ENCODE data around the gene PAGR1. TPM values are rescaled to one million over a fixed set of nuclear protein-coding genes. Genes with fewer than 3 reads are reported as not detected.

Gene PAGR1
- total RNA-seq, 1 experiment from 2014 or later: 32.0 TPM

DNA sequence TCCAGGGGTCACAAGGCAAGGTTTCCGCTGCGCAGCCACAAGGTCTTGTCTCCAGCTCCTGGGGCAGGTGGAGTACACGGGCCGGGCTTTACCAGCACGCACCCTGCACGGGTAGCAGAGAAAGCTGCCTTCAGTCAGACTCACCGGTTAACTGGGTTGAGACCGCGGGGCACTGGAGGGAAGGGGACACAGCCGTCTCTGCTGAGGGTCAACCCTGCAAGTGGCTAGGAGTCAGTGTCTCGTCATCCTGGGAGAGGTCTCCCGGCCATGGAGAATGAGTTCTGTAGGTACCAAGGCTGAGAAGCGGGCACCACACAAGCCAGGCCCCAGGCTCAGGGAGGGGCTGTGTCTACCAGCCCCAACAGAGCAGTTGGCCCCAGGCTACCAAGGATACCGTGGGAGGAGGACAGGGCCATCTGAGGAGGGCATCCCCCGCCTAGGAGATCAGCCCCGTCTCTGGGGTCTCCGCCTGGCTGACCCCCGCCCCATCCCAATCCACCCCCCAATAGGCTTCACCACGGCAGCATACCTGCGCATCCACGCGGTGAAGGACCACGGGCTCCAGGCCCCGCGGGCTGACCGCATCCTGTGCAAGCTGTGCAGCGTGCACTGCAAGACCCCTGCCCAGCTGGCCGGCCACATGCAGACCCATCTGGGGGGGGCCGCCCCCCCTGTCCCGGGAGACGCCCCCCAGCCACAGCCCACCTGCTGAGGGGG lies 6.8 kb upstream of the PAGR1 start:
- Mint-ChIP-seq H3K4me1 (ENCODE audit: low read depth, unreplicated experiment) (peaks cover 29% of the 10 kb centered on the region), H3K9me3 (ENCODE audit: low read depth, unreplicated experiment) (no peaks in the 10 kb centered on the region), H3K27me3 (ENCODE audit: unreplicated experiment) (peaks cover 26% of the 10 kb centered on the region), H3K4me3 (ENCODE audit: low read depth, unreplicated experiment) (peak overlapping the region; percentile 72), H3K36me3 (ENCODE audit: insufficient read depth, unreplicated experiment) (peaks cover 82% of the 10 kb centered on the region), H3K27ac (ENCODE audit: unreplicated experiment) (peak overlapping the region; percentile 96)
- DNase-seq: no peak
- CTCF ChIA-PET: interaction anchor here (0.8 kb wide), 1 partner anchor 135 kb away, joined by 4 read pairs; no protein-coding TSS in a partner anchor
- no TSS peak for BruUV-seq (replicated peaks)
- TF ChIP-seq, protein P1, sequence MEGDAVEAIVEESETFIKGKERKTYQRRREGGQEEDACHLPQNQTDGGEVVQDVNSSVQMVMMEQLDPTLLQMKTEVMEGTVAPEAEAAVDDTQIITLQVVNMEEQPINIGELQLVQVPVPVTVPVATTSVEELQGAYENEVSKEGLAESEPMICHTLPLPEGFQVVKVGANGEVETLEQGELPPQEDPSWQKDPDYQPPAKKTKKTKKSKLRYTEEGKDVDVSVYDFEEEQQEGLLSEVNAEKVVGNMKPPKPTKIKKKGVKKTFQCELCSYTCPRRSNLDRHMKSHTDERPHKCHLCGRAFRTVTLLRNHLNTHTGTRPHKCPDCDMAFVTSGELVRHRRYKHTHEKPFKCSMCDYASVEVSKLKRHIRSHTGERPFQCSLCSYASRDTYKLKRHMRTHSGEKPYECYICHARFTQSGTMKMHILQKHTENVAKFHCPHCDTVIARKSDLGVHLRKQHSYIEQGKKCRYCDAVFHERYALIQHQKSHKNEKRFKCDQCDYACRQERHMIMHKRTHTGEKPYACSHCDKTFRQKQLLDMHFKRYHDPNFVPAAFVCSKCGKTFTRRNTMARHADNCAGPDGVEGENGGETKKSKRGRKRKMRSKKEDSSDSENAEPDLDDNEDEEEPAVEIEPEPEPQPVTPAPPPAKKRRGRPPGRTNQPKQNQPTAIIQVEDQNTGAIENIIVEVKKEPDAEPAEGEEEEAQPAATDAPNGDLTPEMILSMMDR (IDR thresholded peaks at IDR 0.05; ENCODE audit: unreplicated experiment): no peak
- intact Hi-C loops (cut with micrococcal nuclease; ENCODE audit: unreplicated experiment): no loop called here

DNA sequence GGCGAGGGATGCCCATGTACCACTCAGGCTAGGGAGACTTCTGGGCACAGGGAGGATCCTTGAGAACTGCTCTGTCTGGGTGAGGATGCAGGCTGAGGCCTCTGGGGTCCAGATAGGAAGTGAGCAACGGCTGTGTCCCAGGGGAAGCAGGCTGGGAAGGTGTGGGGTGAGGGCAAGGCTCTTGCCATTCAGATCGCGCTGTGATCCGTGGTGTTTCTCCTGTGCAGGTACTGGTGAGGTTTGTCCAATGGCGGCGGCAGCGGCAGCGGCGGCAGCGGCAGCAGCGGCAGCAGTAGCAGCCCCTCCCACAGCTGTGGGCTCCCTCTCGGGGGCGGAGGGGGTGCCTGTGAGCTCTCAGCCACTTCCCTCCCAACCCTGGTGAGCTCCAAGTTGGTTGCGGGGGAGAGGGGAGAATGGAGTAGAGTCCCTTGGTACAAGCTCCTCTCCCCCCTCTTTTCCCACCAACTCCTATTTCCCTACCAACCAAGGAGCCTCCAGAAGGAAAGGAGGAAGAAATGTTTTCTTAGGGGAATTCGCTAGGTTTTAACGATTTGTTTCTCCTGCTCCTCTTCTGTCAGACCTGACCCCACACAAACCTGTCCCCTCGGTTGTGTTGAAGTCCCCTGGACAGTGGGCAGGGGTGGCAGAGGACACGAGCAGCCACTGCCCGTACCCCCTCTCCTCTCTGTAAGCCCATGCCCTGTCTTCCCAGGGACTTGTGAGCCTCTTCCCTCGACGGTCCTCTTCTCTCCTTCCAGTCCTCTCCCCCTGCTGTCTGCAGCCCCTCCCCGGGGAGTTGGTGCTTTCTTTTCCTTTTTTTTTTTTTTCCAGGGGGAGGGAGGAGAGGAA lies 5.9 kb upstream of the PAGR1 start:
- H3K27me3 Mint-ChIP-seq (ENCODE audit: unreplicated experiment): peaks cover 35% of the 10 kb centered on the region
- intact Hi-C loops (cut with micrococcal nuclease; ENCODE audit: unreplicated experiment): loop anchor here (10.0 kb wide), 1 partner anchor 105 kb away; no protein-coding TSS in a partner anchor
- H3K27ac Mint-ChIP-seq (ENCODE audit: unreplicated experiment): peak overlapping the region; percentile 28
- H3K36me3 Mint-ChIP-seq (ENCODE audit: insufficient read depth, unreplicated experiment): peaks cover 82% of the 10 kb centered on the region
- peaks cover 29% of the 10 kb centered on the region for H3K4me1 Mint-ChIP-seq (ENCODE audit: low read depth, unreplicated experiment)
- CTCF ChIA-PET: interaction anchor here (0.8 kb wide), 1 partner anchor 883 kb away, joined by 3 read pairs; no protein-coding TSS in a partner anchor
- TF ChIP-seq, protein P1 (IDR thresholded peaks at IDR 0.05; ENCODE audit: unreplicated experiment): no peak
- H3K9me3 Mint-ChIP-seq (ENCODE audit: low read depth, unreplicated experiment): no peaks in the 10 kb centered on the region
- no peak for DNase-seq
- no peak overlapping the region for H3K4me3 Mint-ChIP-seq (ENCODE audit: low read depth, unreplicated experiment)
- no TSS peak for BruUV-seq (replicated peaks)

GRCh38 chr16:29810699-29811169 lies 5.2 kb upstream of the PAGR1 start:
- peak overlapping the region; percentile 81 for H3K4me3 Mint-ChIP-seq (ENCODE audit: low read depth, unreplicated experiment)

More at GRCh38 chr16:29810699-29811169, 5.2 kb upstream of the PAGR1 start:
- peaks cover 39% of the 10 kb centered on the region for H3K27me3 Mint-ChIP-seq (ENCODE audit: unreplicated experiment)
- TSS peak; percentile 54 for BruUV-seq (replicated peaks)
- intact Hi-C loops (cut with micrococcal nuclease; ENCODE audit: unreplicated experiment): loop anchor here (10.0 kb wide), 1 partner anchor 106 kb away; no protein-coding TSS in a partner anchor
- CTCF ChIA-PET: interaction anchor here (0.5 kb wide), 1 partner anchor 12 kb away, joined by 4 read pairs; no protein-coding TSS in a partner anchor
- H3K9me3 Mint-ChIP-seq (ENCODE audit: low read depth, unreplicated experiment): no peaks in the 10 kb centered on the region
- no peak for DNase-seq
- peaks cover 82% of the 10 kb centered on the region for H3K36me3 Mint-ChIP-seq (ENCODE audit: insufficient read depth, unreplicated experiment)
- peaks cover 32% of the 10 kb centered on the region for H3K4me1 Mint-ChIP-seq (ENCODE audit: low read depth, unreplicated experiment)
- TF ChIP-seq, protein P1 (IDR thresholded peaks at IDR 0.05; ENCODE audit: unreplicated experiment): no peak
- H3K27ac Mint-ChIP-seq (ENCODE audit: unreplicated experiment): peak overlapping the region; percentile 28
